Activated CD8-positive, alpha-beta memory T cell treated with anti-CD3 and anti-CD28 coated beads for 24 hours (primary cell): ENCODE data around the gene GARIN5A.
"Not testable (repeated sequence)": the region's sequence is repeated elsewhere in the genome, so short reads cannot be mapped to it uniquely, and the experiment has no call there.

Source experiments
- DNase-seq: peaks from one replicate; pipeline ENCODE4 v3.0.0-alpha.2; 2020

Gene GARIN5A

DNA sequence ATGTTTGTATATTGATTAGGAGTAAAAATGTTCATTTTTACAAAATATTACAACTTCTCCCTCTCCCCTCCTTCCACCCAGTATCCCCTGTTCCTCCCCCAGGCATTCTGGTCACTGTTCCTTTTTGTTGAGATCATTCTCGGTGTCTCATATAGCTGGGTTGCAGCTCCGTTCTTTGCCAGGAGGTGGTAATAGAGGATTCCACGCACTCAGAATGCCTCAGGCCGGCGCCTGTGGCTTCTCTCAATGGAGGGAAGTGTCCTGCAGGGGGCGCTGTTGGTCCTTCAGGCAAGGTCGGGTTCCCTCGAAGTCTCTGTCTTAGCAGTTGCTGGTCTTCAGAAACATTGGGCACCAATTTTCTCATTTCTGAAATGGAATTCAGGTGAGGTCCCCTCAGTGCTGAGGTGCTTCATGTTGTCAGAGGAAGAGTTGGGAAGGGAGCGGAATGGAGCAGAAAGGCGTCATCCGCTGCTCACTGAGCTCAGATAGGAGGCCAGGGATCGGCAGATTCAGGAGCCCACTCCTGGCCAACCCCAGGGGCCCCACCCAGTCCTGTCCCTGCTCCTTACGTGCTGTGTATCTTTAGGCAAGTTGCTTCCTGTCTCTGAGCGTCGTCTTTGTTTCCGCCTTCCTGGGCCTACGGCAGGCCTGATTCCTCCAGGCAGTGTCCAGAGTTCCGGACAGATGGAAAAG is 10.3 kb upstream of the GARIN5A start:
- peak; percentile 80 for DNase-seq

DNA sequence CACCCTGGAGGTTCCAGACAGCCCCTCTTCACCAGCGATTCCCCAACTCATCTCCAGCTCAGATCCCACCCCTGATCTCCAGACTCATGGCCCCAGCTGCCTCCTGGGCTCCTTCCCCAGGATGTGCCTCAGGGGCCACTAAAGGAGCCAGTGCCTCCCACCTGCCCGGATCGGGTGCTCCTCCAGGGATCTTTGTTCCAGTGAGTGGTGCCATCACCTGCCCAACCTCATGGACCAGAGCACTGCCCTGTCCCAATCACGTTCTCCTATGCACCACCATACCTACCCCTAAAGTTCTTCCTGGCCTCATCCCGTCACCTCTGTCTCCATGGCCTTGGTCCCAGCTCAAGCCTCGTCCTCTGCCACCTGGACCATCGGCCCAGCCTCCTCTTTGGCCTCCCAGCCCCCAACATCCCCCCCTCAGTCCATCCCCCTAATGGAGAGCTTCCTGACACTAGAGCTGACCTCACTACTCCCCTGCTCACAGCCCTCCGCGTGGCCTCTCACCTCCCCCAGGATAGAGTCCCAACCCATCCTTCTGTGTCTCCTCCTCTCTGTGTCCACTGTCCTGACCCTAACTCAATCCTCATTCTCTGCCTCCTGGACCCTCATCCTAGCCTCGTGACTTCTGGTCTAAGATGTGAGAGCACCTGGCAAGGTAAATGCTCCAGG is 8.8 kb upstream of the GARIN5A start:
- DNase-seq = no peak

DNA sequence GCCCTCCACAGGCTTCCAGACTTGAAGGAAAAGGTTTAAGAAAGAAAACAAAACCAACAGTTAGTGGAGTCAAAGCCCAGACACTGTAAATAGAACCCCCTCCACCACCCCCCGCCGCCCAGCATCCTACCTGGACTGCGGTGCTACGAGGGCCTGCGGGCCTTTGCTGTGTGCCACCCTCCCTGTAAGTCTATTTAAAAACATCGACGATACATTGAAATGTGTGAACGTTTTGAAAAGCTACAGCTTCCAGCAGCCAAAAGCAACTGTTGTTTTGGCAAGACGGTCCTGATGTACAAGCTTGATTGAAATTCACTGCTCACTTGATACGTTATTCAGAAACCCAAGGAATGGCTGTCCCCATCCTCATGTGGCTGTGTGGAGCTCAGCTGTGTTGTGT is 6.3 kb upstream of the GARIN5A start:
- DNase-seq = no peak

DNA sequence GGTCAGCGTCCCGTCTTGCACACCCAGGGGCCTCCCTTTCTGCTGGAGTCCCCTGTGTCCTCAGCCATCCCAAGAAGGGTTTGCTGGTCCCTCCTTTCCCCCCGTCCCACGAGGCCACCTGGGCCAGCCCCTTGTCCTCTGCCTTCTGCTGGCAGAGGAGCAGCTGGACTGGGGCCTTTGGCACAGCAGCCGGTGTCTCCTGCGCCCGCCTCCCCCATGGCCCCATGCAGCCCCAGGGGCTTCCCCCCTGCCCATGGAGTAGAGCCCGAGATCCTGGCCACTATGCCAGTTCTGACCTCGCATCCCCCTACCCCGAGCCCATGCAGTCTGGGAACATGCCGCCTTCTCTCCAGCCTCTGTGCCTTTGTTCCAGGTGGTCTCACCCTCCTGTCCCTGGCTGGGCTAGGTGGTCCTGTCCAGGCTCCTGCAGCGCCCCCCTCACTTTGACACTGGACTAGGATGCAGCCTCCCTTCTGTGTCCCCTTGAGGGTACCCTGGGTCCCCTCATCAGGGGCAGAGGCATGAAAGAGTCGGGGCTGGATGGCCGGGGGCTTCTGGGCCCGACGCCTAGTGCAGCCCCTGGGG is 5.7 kb upstream of the GARIN5A start:
- DNase-seq = no peak

DNA sequence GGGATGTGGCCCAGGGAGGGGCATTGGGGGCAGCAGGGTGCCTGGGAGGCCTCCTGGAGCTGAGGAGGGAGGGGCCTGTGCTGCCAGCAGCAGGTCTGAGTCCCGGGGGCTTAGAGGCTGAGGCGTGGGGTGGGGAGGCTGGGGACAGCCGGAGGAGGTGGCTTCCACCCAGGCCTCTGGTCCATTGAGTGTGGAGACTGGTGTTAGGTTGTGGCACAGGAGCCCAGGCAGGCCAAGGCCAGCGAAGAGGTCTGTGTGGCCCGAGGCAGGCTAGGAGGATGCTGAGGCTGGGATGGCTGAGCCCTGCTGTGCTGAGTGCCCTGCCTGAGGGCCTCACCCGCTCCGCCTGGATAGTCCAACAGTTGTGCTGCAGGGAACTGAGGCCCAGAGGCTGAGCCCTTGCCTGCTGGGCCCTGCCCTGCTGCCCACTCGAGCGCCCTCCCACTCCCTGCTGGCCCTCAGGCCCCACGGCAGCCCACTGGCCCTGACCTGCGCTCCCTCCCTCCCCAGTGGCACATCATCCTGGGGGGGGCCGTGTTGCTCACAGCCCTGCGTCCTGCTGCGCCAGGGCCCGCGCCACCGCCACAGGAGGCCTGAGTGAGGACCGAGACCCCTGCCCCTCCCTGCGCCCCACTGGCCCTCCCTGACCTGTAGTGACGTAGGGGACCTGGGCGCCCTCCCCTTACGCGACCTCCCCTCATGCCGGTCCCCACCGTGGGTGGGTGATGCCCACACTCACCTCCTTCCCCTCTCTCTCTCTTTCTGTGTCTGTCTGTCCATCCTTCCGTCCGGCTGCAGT is 4.9 kb upstream of the GARIN5A start:
- DNase-seq = no peak

DNA sequence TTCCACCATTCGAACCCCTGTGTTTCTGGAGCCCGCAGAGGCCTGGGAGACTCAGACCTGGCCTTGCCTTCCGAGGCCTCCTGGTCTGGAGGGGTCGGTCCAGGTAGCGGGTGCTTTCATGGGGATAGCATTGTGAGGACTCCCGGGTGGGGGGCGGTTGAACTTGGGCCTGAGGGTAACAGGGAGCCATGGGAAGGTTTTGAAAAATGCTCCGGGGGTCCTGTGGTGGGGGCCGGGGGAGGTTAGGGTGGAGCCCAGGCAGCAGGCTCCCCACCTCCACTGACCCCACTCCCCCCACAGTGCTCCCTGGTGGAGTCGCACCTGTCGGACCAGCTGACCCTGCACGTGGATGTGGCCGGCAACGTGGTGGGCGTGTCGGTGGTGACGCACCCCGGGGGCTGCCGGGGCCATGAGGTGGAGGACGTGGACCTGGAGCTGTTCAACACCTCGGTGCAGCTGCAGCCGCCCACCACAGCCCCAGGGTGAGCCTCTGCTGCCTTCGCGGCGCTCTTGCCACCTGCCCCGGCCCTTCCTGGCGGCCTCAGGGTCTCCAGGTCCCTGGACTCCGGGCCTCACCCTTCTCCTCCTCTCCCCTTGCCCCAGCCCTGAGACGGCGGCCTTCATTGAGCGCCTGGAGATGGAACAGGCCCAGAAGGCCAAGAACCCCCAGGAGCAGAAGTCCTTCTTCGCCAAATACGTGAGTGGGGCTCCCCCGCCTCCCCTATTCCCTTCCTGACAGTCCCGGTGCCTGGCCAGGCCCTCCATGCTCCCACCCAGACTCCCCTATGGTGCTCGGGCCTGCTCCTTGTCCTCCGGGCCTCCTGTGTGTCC is 3.8 kb upstream of the GARIN5A start:
- no peak for DNase-seq

DNA sequence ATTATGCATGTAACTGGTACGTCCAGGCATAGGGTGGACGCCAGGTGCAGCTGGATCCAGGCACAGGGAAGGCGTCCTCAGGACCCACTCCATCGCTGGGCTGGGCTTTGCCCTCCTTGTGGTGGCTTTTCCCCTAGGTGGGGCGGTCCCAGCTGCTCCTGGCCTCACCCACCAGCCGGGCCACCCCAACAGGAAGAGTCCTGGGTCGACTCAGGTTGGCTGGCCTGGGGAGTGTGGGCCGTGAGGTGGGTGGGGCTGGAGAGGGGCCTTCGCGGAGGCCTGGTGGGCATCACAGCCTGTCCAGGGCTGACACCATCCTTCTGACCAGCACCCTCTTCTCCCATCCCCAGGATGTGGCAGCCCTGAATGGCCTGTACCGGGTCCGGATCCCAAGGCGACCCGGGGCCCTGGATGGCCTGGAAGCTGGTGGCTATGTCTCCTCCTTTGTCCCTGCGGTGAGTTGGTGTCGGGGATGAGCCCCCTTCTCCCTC is 3.2 kb upstream of the GARIN5A start:
- DNase-seq = no peak

DNA sequence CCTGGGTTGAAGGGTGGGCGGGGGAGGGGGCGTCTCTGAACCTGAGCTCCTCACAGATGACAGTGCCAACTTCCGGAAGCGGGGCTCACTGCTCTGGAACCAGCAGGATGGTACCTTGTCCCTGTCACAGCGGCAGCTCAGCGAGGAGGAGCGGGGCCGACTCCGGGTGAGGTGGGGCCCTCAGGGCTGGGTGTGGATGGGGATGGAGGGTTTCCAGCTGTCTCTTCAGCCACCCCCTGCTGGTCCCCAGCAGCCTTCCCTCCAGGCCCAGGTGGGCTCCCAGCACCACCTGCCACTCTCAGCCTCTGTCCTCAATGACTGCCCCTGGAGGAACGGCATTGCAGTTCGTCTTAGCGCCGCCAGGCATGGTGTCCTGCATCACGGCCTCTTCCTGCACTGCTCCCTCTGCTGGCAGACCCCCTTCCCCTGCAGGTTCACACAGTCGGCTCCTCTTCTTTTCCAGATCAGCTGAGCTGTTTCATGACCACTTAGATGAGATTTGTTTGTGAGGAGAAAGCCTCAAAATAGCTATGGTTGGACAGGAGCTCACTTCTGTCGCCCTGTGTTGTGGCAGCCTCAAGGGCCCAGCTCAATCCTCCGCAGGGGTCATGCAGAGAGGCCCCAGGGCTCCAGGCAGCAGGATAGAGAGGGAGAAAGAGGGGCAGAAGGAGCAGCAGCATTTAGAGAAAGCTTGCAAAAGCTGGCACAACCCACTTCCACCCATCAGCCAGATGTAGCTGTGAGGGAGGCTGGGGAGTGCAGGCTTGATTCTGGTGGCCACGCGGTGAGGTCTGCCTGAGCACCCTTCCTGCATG is 2.5 kb upstream of the GARIN5A start:
- DNase-seq = no peak

DNA sequence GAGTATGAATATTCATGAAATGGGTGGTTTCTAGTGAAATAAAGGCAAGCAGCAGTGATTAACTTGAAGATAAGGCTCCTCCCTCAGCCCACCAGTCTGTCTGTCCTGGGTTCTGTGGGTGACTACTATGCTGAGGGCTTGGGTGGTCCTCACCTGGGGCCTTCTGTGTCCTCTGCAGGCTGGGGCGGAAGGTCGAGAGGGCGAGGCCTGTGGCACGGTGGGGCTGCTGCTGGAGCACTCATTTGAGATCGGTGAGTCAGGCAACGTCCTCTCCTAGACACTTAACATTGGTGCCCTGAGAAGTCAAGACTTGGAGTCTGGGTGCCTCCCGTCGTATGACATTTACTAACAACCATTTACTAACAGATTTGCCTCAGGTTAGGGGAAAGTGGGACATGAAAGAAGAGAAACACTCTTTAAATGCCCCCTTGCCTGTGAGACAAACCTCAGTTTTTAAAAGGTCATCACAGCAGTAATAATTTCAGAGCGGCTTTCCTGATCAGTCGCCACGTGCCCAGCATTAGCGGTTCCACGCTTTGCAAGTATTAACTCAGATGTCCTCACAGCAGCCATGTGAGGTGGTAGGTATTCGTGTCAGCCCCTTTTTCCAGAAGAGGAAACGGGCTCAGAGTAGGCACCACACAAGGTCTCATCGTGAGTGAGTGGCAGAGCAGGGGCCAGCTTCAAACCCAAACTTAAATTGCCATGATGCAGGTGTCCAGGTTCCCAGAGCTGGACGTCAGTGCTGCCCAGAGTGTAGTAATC is 1.3 kb upstream of the GARIN5A start:
- no peak for DNase-seq

DNA sequence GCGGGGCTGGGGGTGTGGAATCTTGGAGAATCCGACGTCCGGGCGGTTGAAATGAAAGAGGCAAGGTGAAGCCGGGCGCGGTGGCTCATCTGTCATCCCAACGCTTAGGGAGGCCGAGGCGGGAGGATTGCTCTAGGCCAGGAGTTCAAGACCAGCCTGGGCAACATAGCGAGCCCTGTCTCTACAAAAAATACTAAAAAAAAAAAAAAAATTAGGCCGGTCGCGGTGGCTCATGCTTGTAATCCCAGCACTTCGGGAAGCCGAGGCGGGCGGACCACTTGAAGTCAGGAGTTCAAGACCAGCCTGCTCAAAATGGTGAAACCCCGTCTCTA is 225 bp upstream of the GARIN5A start:
- DNase-seq = no peak

DNA sequence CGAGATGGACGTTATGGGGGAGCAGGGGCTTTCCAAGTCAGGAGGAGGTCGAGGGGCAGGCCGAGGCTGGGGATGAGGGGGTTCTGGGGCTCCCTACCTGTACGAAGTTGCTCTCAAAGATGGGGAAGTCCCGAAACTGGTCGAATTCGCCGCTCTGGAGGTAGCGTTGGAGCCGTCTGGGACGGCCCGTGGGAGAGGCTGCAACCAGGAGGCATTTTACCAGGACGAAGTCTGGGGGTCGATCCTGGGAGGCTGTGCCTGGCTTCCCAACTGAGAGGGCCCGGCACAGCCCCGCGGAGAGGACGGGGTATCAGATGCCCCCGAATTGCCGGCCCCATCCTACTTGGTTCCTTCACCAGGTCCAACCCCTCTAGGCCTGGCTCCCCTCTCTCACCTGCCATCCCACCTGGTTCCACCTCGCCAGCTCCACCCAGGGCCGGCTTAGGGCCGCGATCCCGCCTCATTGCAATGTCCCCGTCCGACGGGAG is 868 bp downstream of the GARIN5A start:
- no peak for DNase-seq

DNA sequence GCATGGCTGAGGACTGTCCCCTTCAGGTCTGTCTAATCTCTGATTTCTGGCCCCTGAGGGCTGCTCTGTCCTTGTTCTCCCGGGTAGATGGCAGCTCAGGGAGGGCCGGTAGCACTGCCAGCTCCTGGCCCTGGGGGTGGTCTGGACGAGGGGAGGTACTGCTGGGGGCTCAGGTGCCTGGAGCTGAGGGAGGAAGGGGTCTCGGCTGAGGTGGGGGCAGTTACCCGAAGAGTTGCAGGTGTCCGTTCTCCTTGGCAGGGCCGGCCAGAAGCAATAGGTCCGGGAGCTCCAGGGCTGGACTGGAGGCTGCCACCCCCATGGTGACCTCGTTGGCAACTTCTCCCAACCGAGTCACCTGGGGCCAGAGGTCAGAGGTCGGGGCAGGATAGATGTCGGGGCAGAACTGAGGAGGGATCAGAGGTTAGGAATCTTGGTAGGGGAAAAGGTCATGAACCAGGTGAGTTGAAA is 1.5 kb downstream of the GARIN5A start:
- DNase-seq = no peak

DNA sequence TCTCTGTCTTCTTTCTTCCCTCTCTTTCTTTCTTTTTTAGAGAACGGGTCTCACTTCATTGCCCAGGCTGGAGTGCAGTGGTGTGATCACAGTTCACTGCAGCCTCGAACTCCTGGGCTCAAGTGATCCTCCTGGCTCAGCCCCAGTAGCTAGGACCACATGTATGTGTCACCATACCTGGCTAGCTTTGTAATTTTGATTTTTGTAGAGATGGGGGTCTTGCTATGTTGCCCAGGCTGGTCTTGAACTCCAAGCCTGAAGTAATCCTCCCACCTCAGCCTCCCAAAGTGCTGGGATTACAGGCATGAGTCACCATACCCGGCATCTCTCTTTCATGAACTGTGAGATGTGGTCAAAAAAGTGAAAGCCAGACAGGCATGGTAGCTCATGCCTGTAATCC is 3.3 kb downstream of the GARIN5A start:
- DNase-seq = not testable (repeated sequence)

DNA sequence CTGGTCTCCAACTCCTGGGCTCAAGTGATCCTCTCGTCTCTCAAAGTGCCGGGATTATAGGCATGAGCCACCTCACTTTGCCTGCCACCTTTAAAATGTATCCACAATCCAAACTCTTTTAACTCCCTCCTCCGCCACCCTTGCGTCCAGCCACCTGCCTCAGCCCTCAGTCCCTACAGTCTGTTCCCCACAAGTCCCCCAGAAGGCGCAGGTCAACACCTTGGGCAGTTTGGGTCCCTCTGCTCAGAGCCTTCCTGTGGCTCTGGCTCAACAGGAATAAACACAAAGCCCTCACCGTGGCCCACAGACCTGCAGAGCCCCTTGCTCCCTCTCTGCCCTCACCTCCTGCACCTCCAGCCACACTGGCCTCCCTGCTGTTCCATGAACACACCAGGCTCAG is 7.8 kb downstream of the GARIN5A start:
- DNase-seq = no peak

DNA sequence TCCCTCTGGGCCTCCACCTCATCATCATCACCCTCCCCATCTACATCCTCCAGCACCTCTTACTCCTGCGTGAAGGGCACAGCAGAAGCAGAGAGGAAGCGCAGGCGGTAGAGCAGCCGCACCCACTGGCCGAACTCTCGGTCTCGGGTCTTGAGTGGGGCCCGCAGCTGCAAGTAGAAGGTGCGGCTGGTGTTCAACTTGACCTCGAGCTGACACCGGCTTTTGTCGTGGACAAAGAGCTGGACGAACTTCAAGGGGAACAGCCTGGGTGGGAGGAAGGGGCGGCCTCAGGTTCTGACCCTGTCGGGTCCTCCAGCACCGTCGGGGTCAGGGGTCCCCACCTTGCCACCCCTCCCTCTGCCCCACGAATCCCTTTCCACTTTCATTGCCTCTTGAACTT is 9.1 kb downstream of the GARIN5A start:
- DNase-seq = no peak

DNA sequence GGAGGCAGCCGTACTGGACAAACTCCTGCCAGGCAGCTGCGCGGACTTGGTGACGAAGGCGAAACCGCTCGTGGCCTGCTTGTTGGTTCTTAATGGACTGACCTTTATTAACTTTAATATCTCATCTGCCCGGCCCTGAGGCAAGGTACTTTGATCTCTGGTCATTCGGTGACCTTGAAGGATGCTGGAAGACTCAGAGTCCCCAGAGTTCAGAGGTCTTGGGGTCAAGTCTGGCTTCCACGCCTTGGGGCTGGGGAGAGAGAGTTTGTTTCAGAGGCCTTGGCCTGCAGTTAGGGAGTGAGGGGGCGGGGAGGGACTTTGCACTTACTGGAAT is 10.0 kb downstream of the GARIN5A start:
- DNase-seq = no peak

DNA sequence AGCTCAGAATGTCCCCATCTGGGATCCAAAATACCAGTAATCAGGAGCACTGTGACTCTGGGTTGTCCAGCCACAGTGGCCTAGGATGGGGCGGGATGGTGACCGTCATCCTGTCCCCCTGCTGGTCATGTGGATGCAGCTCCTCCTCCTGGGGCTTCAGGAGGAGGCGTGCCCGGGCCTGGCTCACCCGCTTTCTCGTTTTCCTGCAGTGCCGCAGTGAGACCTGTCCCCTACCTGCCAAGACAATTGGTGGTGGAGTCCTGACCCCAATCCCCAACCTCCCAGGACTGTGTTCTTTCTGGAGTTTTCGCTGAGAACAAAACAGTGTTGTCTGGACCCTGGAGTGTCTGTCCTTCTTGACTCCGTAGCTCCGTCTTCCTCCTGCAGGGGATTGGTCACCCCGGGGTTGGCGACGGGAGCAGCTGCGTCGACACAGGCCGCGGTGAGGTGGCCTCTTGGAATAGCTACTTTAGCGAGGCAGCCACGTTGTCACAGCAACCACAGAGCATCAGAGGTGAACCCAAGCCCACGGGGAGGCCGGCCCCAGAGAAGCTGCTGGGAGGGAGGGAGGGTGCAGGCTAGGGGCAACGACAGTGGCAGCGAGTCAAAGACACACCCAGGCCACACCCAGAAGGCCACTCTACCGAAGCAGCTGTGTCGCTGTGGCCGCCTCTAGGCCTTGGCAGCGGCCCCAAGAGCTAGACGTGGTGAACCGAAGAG is 10.5 kb downstream of the GARIN5A start:
- DNase-seq = no peak

DNA sequence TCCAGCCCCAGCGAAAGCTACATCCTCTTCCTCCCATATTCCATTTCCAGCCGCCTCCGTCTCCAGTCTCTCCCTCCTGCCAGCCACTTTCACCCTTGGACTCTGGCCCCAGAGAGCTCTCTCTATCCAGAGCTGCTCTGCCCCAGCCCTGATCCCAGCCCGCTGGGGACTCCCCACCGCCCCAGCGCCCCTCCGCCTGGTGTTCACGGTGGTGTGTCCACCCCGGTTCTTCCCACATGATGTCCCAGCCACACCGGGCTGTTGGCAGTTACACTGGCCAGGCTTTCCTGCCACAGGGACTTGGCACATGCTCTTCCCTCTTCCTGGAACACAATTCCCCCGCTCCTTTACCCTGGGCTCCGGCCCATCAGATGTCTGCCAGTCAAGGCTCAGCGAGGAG is 11.6 kb downstream of the GARIN5A start:
- no peak for DNase-seq

DNA sequence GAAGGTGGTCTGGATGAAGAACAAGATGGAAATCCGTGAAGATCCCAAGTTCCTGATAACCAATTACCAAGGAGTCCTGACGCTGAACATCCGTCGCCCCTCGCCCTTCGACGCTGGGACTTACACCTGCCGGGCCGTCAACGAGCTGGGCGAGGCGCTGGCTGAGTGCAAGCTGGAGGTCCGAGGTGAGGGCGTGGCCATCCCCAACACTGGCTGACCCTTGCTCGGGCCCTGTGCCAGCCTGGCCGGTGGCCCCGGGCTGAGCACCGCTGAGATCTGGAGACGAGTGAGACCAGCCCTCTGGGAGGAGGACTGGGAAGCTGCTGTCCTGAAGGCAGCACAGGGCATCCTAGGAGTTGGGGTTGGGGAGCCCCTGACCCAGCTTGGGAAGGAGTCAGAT is 12.3 kb downstream of the GARIN5A start:
- no peak for DNase-seq

DNA sequence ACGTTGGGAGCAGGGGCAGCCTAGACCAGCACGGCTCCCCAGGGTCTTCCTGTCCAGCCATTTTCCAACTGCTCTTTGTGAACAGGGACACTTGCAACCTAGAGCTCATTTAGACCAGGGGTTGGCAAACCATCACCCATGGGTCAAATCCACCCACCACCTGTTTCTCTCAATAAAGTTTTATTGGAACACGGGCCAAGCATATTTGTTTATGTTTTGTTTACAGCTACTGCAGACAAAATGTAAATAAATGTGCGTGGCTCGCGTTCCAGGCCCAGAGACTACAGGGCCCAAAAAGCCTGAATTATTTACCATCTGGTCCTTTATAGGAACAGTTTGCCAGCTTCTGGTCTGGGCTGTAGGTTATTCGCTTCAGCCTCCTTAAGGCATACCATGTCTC is 13.7 kb downstream of the GARIN5A start:
- no peak for DNase-seq
